HepG2 (cell line): ENCODE results near the gene TLE2. TPM values are rescaled to one million over a fixed set of nuclear protein-coding genes. Genes with fewer than 3 reads are reported as not detected.

Experiments used
- ATF2 ChIP-seq: sonication (generic); formaldehyde crosslinking; IDR thresholded peaks from 2 replicates; pipeline ENCODE4 v1.4.0; 2020; ENCODE audit warnings: missing genetic modification reagents
- CTCF ChIP-seq: sonication (generic); formaldehyde crosslinking; IDR thresholded peaks from 2 replicates; pipeline ENCODE4 v1.5.0; 2020; ENCODE audit warnings: mild to moderate bottlenecking, missing genetic modification reagents, moderate library complexity
- IKZF5 ChIP-seq: IDR thresholded peaks from 2 replicates; pipeline ENCODE4 v1.6.1; 2018; ENCODE audit warnings: missing genetic modification reagents, mild to moderate bottlenecking, missing compliant biosample characterization
- NR2F6 ChIP-seq, 2 experiments: IDR thresholded peaks; 2 replicates each; pipeline ENCODE4 v1.6.1; 2016; ENCODE audit warnings: antibody characterized with exemption in 1 of 2, mild to moderate bottlenecking in 1 of 2
- SATB2 ChIP-seq: sonication (generic); formaldehyde crosslinking; IDR thresholded peaks from 2 replicates; pipeline ENCODE4 v1.5.0; 2020; ENCODE audit warnings: missing genetic modification reagents
- SMYD3 ChIP-seq: sonication (generic); formaldehyde crosslinking; IDR thresholded peaks from 2 replicates; pipeline ENCODE4 v1.8.1; 2023; ENCODE audit warnings: mild to moderate bottlenecking, missing genetic modification reagents
- TBX2 ChIP-seq: sonication (generic); formaldehyde crosslinking; IDR thresholded peaks from 2 replicates; pipeline ENCODE4 v1.5.0; 2020; ENCODE audit warnings: missing genetic modification reagents, mild to moderate bottlenecking, borderline replicate concordance
- THYN1 ChIP-seq: sonication (generic); formaldehyde crosslinking; IDR thresholded peaks from 2 replicates; pipeline ENCODE4 v1.8.1; 2023; ENCODE audit warnings: low read depth, mild to moderate bottlenecking, moderate library complexity, missing genetic modification reagents, borderline replicate concordance
- ZBTB33 ChIP-seq: sonication (generic); formaldehyde crosslinking; IDR thresholded peaks from 2 replicates; pipeline ENCODE4 v1.4.0; 2020; ENCODE audit warnings: missing genetic modification reagents
- ZBTB38 ChIP-seq: sonication (generic); formaldehyde crosslinking; IDR thresholded peaks from 2 replicates; pipeline ENCODE4 v1.5.1; 2020; ENCODE audit warnings: mild to moderate bottlenecking, missing genetic modification reagents
- ZNF124 ChIP-seq: sonication (generic); formaldehyde crosslinking; IDR thresholded peaks from 2 replicates; pipeline ENCODE4 v1.4.0; 2020; ENCODE audit warnings: missing genetic modification reagents
- ZNF24 ChIP-seq: fragments of 450-650 bp; IDR thresholded peaks from 2 replicates; pipeline ENCODE4 v1.6.1; 2017; ENCODE audit warnings: antibody characterized with exemption, mild to moderate bottlenecking
- ZNF747 ChIP-seq: sonication (generic); formaldehyde crosslinking; IDR thresholded peaks from 2 replicates; pipeline ENCODE4 v1.8.1; 2023; ENCODE audit warnings: missing genetic modification reagents, mild to moderate bottlenecking, borderline replicate concordance
- polyA plus RNA-seq, 8 experiments: library from polyadenylated mRNA; depleted of rRNA in 3 of 8; stranded (reverse) in 7 of 8; unstranded in 1 of 8; fragments of >200 nt; fragmentation: Illumina TruSeq in 4 of 8; extraction: Trizol in 4 of 8; gene quantifications; 2 replicates each; pipeline versions ENCODE4 v1.2.1 to v1.2.3, GENCODE V29; 2011 to 2016; ENCODE audit warnings: low read depth in 4 of 8, missing spikeins in 1 of 8, mixed read lengths in 1 of 8; ENCODE audit not compliant: insufficient read depth in 1 of 8
- total RNA-seq, 5 experiments: library from RNA; depleted of rRNA; stranded (reverse); fragments of >200 nt; fragmentation: Illumina TruSeq; extraction: Trizol; gene quantifications; 2 replicates each; pipeline ENCODE4 v1.2.3, GENCODE V29; 2016; ENCODE audit warnings: low read depth in 1 of 5
- TF ChIP-seq, protein P1 (sequence below): sonication (generic); formaldehyde crosslinking; IDR thresholded peaks from 2 replicates; pipeline ENCODE4 v1.5.1; 2020; ENCODE audit warnings: mild to moderate bottlenecking, missing genetic modification reagents, borderline replicate concordance

The TLE2 gene
- total and polyA plus RNA-seq, 2 of the 13 experiments (the other 11 are each of a cell fraction or from before 2014, with no cell fraction given): 0.07 to 0.81 TPM

GRCh38 chr19:3075605-3076431 lies 46.7 kb upstream of the TLE2 start (continued):
- TF ChIP-seq ZBTB33 (peak; percentile 39; the same call in 1 of the 2 replicates), ZNF24 (no peak), ATF2 (CRISPR knock-in tag) (no peak), IKZF5 (CRISPR knock-in tag) (no peak), CTCF (CRISPR knock-in tag) (peak; percentile 94), ZNF747 (no peak), ZBTB38 (CRISPR knock-in tag) (no peak), SMYD3 (no peak), THYN1 (no peak), ZNF124 (CRISPR knock-in tag) (no peak), SATB2 (CRISPR knock-in tag) (no peak), TBX2 (no peak), NR2F6 (IDR thresholded peaks at IDR 0.05) (no peak), NR2F6 (CRISPR knock-in tag; IDR thresholded peaks at IDR 0.05) (no peak)
- TF ChIP-seq, protein P1, sequence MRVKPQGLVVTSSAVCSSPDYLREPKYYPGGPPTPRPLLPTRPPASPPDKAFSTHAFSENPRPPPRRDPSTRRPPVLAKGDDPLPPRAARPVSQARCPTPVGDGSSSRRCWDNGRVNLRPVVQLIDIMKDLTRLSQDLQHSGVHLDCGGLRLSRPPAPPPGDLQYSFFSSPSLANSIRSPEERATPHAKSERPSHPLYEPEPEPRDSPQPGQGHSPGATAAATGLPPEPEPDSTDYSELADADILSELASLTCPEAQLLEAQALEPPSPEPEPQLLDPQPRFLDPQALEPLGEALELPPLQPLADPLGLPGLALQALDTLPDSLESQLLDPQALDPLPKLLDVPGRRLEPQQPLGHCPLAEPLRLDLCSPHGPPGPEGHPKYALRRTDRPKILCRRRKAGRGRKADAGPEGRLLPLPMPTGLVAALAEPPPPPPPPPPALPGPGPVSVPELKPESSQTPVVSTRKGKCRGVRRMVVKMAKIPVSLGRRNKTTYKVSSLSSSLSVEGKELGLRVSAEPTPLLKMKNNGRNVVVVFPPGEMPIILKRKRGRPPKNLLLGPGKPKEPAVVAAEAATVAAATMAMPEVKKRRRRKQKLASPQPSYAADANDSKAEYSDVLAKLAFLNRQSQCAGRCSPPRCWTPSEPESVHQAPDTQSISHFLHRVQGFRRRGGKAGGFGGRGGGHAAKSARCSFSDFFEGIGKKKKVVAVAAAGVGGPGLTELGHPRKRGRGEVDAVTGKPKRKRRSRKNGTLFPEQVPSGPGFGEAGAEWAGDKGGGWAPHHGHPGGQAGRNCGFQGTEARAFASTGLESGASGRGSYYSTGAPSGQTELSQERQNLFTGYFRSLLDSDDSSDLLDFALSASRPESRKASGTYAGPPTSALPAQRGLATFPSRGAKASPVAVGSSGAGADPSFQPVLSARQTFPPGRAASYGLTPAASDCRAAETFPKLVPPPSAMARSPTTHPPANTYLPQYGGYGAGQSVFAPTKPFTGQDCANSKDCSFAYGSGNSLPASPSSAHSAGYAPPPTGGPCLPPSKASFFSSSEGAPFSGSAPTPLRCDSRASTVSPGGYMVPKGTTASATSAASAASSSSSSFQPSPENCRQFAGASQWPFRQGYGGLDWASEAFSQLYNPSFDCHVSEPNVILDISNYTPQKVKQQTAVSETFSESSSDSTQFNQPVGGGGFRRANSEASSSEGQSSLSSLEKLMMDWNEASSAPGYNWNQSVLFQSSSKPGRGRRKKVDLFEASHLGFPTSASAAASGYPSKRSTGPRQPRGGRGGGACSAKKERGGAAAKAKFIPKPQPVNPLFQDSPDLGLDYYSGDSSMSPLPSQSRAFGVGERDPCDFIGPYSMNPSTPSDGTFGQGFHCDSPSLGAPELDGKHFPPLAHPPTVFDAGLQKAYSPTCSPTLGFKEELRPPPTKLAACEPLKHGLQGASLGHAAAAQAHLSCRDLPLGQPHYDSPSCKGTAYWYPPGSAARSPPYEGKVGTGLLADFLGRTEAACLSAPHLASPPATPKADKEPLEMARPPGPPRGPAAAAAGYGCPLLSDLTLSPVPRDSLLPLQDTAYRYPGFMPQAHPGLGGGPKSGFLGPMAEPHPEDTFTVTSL: no peak
